HL-60 (cell line): ENCODE data around the gene DENND10.
A peak's percentile ranks its signal among the peaks of the same experiment; 100 is the strongest.

ENCODE experiments used
- GABPA ChIP-seq: IDR thresholded peaks from 2 replicates; pipeline ENCODE4 v1.6.1; 2012; ENCODE audit warnings: low read depth
- REST ChIP-seq: IDR thresholded peaks from 2 replicates; pipeline ENCODE4 v1.6.1; 2012; ENCODE audit warnings: low read depth; ENCODE audit not compliant: insufficient replicate concordance

GRCh38 chr10:119178372-119179119, 74.6 kb downstream of the DENND10 start, which contains the start of gene PRDX3:
- TF ChIP-seq REST (peak; percentile 73), GABPA (peak; percentile 33; the same call in 1 of the 2 replicates)
